Measurements from ENCODE around the gene MAPKAPK2.

MAPKAPK2 gene

DNA sequence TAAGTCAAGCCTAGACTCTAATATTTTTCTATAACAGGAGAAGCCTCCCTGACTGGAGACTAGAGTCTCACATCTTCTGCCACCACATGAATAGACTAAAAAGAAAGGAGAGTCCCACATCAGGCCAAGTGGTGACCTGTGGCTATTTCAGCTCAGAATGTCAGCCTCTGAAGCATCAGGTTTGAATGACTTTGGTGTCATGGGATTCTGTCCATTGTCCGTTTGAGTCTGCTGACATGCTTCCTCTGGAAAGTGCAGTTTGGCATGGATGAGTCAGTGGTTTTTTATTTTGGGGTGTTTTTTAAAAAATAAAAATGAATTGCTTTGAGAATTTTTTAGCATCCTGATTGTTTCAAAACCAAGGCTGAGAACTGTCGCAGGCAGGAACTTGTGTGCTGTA lies 29.9 kb upstream of the MAPKAPK2 start:
- no peak for TF ChIP-seq EZH2phosphoT487 (IDR thresholded peaks at IDR 0.05; ENCODE audit: borderline replicate concordance)
- TF ChIP-seq, protein P1, sequence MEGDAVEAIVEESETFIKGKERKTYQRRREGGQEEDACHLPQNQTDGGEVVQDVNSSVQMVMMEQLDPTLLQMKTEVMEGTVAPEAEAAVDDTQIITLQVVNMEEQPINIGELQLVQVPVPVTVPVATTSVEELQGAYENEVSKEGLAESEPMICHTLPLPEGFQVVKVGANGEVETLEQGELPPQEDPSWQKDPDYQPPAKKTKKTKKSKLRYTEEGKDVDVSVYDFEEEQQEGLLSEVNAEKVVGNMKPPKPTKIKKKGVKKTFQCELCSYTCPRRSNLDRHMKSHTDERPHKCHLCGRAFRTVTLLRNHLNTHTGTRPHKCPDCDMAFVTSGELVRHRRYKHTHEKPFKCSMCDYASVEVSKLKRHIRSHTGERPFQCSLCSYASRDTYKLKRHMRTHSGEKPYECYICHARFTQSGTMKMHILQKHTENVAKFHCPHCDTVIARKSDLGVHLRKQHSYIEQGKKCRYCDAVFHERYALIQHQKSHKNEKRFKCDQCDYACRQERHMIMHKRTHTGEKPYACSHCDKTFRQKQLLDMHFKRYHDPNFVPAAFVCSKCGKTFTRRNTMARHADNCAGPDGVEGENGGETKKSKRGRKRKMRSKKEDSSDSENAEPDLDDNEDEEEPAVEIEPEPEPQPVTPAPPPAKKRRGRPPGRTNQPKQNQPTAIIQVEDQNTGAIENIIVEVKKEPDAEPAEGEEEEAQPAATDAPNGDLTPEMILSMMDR (conservative IDR thresholded peaks at IDR 0.05; ENCODE audit: low read length) = no peak

DNA sequence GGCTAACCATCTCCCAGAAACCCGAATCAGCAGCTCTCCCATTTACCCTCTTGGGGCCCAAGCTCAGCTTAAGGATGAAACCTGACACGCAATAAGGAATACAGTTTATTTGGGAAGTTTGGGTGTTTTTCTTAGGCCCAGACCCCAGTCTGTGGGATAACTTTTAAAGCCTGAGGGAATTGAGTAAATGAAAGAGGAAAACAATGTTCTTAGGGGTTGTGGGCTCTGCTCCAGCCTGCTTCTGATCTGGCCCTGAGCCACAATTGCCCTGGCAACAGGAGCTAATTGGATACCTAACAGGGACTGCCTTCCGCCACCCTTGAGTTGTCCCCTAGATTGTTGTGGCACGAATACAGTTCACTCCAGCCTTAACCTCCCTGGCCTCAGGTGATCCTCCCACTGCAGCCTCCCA lies 29.2 kb upstream of the MAPKAPK2 start:
- Histone ChIP-seq H3K4me2 (ENCODE audit: low read depth, low read length, poor library complexity, severe bottlenecking) (no peak overlapping the region), H2AFZ (ENCODE audit: low read length) (no peak overlapping the region), H3K4me3 (ENCODE audit: low read length, poor library complexity, severe bottlenecking) (no peak overlapping the region), H3K9ac (ENCODE audit: low read depth, low read length, poor library complexity, severe bottlenecking) (no peak overlapping the region), H3K79me2 (ENCODE audit: insufficient read depth, low read length) (no peaks in the 10 kb centered on the region), H3F3A (ENCODE audit: low read depth) (peaks cover 4% of the 10 kb centered on the region; the same call in 1 of the 2 replicates), H3K36me3 (ENCODE audit: insufficient read depth, low read length) (peaks cover 13% of the 10 kb centered on the region), H4K20me1 (ENCODE audit: insufficient read depth, low read length, poor library complexity, severe bottlenecking) (no peaks in the 10 kb centered on the region), H3K4me1 (ENCODE audit: insufficient read depth, low read length, poor library complexity, severe bottlenecking) (peaks cover 43% of the 10 kb centered on the region), H3K9me3 (ENCODE audit: insufficient read depth, low read depth, low read length) (no peaks in the 10 kb centered on the region), H3K9me2 (replicated peaks; ENCODE audit: low read depth, low read length) (no peaks in the 10 kb centered on the region), H3K27me3 (ENCODE audit: insufficient read depth, low read length, poor library complexity, severe bottlenecking) (no peaks in the 10 kb centered on the region)
- TF ChIP-seq EZH2phosphoT487 (IDR thresholded peaks at IDR 0.05; ENCODE audit: borderline replicate concordance) = no peak
- TF ChIP-seq, protein P1 (conservative IDR thresholded peaks at IDR 0.05; ENCODE audit: low read length) = no peak

More for the DNA sequence above, 29.9 kb upstream of the MAPKAPK2 start:
- no peaks in the 10 kb centered on the region for H4K20me1 ChIP-seq (ENCODE audit: insufficient read depth, low read length, poor library complexity, severe bottlenecking)
- peaks cover 40% of the 10 kb centered on the region for H3K4me1 ChIP-seq (ENCODE audit: insufficient read depth, low read length, poor library complexity, severe bottlenecking)
- H3K9me3 ChIP-seq (ENCODE audit: insufficient read depth, low read depth, low read length) = no peaks in the 10 kb centered on the region
- no peaks in the 10 kb centered on the region for H3K9me2 ChIP-seq (replicated peaks; ENCODE audit: low read depth, low read length)
- H3K79me2 ChIP-seq (ENCODE audit: insufficient read depth, low read length) = no peaks in the 10 kb centered on the region
- H3K36me3 ChIP-seq (ENCODE audit: insufficient read depth, low read length) = peaks cover 13% of the 10 kb centered on the region
- H2AFZ ChIP-seq (ENCODE audit: low read length) = no peak overlapping the region
- no peak overlapping the region for H3K4me3 ChIP-seq (ENCODE audit: low read length, poor library complexity, severe bottlenecking)
- no peak overlapping the region for H3K4me2 ChIP-seq (ENCODE audit: low read depth, low read length, poor library complexity, severe bottlenecking)
- H3K9ac ChIP-seq (ENCODE audit: low read depth, low read length, poor library complexity, severe bottlenecking) = no peak overlapping the region
- no peaks in the 10 kb centered on the region for H3K27me3 ChIP-seq (ENCODE audit: insufficient read depth, low read length, poor library complexity, severe bottlenecking)
- peaks cover 4% of the 10 kb centered on the region; the same call in 1 of the 2 replicates for H3F3A ChIP-seq (ENCODE audit: low read depth)

DNA sequence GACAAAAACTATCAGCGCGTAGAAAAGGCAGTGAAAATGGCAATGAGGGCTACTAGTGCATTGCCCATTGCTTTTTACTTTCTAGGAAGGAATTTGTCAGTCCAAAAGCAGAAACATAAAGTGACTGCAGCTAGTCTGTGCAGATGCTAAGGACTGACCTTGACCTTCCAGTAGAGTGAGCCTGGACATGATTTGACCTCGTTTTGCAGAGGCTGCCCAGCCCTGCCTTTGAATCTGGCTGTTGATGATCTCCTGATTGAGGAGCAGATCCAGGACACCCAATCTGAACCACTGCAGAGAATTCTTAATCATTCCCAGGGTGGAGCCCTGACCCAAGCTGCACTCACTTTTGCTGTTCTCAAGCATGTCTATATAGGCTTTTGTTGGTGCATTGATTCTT lies 27.8 kb upstream of the MAPKAPK2 start:
- Histone ChIP-seq H3K4me1 (ENCODE audit: insufficient read depth, low read length, poor library complexity, severe bottlenecking) (peaks cover 37% of the 10 kb centered on the region), H3K79me2 (ENCODE audit: insufficient read depth, low read length) (no peaks in the 10 kb centered on the region), H3K9ac (ENCODE audit: low read depth, low read length, poor library complexity, severe bottlenecking) (peak overlapping the region; percentile 63), H3K4me2 (ENCODE audit: low read depth, low read length, poor library complexity, severe bottlenecking) (no peak overlapping the region), H4K20me1 (ENCODE audit: insufficient read depth, low read length, poor library complexity, severe bottlenecking) (no peaks in the 10 kb centered on the region), H3K4me3 (ENCODE audit: low read length, poor library complexity, severe bottlenecking) (no peak overlapping the region), H2AFZ (ENCODE audit: low read length) (no peak overlapping the region), H3K9me3 (ENCODE audit: insufficient read depth, low read depth, low read length) (no peaks in the 10 kb centered on the region), H3F3A (ENCODE audit: low read depth) (peaks cover 4% of the 10 kb centered on the region; the same call in 1 of the 2 replicates), H3K27me3 (ENCODE audit: insufficient read depth, low read length, poor library complexity, severe bottlenecking) (no peaks in the 10 kb centered on the region), H3K9me2 (replicated peaks; ENCODE audit: low read depth, low read length) (no peaks in the 10 kb centered on the region), H3K36me3 (ENCODE audit: insufficient read depth, low read length) (peaks cover 2% of the 10 kb centered on the region)
- TF ChIP-seq, protein P1 (conservative IDR thresholded peaks at IDR 0.05; ENCODE audit: low read length) = no peak
- no peak for TF ChIP-seq EZH2phosphoT487 (IDR thresholded peaks at IDR 0.05; ENCODE audit: borderline replicate concordance)

All from Loucy (cell line).